Liver (tissue), 9 donors: ENCODE measurements around the gene CUX1. TPM values are rescaled to one million over a fixed set of nuclear protein-coding genes. Genes with fewer than 3 reads are reported as not detected.
A peak's percentile ranks its signal among the peaks of the same experiment; 100 is the strongest.

Experiments
- DNase-seq: peaks from one replicate; pipeline ENCODE4 v3.0.0-alpha.2; 2017; ENCODE audit warnings: low spot score
- H3K27ac ChIP-seq, 2 donors: one replicate each; pipeline ENCODE4 v1.7.0; 2013; ENCODE audit warnings: inconsistent platforms in 2 of 2, low read length in 2 of 2, control low read depth in 1 of 2, low read depth in 1 of 2, mild to moderate bottlenecking in 1 of 2
- H3K27me3 ChIP-seq, 4 donors: one replicate each; pipeline versions ENCODE4 v1.6.1 to v1.7.0; 2013; ENCODE audit warnings: low read length in 3 of 4, inconsistent platforms in 1 of 4, mild to moderate bottlenecking in 1 of 4, moderate library complexity in 1 of 4; ENCODE audit not compliant: control insufficient read depth in 4 of 4, insufficient read depth in 4 of 4
- H3K36me3 ChIP-seq, 4 donors: one replicate each; pipeline versions ENCODE4 v1.6.1 to v1.7.0; 2013; ENCODE audit warnings: low read length in 3 of 4, mild to moderate bottlenecking in 3 of 4, low read depth in 1 of 4, moderate library complexity in 1 of 4; ENCODE audit not compliant: control insufficient read depth in 4 of 4, insufficient read depth in 3 of 4
- H3K4me1 ChIP-seq, 4 donors: one replicate each; pipeline versions ENCODE4 v1.6.1 to v1.7.0; 2013; ENCODE audit warnings: low read length in 3 of 4, mild to moderate bottlenecking in 3 of 4, moderate library complexity in 1 of 4; ENCODE audit not compliant: control insufficient read depth in 4 of 4, insufficient read depth in 4 of 4
- H3K4me3 ChIP-seq, 3 donors: one replicate each; pipeline versions ENCODE4 v1.6.1 to v1.7.0; 2013; ENCODE audit warnings: low read length in 3 of 3, control low read depth in 1 of 3, low read depth in 1 of 3, mild to moderate bottlenecking in 1 of 3
- H3K9ac ChIP-seq, 2 donors: one replicate each; pipeline ENCODE4 v1.7.0; 2013; ENCODE audit warnings: low read length in 2 of 2, mild to moderate bottlenecking in 2 of 2, moderate library complexity in 2 of 2, control low read depth in 1 of 2, low read depth in 1 of 2
- H3K9me3 ChIP-seq, 4 donors: one replicate each; pipeline versions ENCODE4 v1.6.1 to v1.7.0; 2013; ENCODE audit warnings: low read length in 3 of 4; ENCODE audit not compliant: control insufficient read depth in 4 of 4
- CTCF ChIP-seq: fragments of 150-350 bp; IDR thresholded peaks from 2 replicates; pipeline ENCODE4 v1.5.1; 2017; ENCODE audit warnings: improper control_type of control experiment, low read depth, low read length; ENCODE audit not compliant: missing input control
- EGR1 ChIP-seq, 2 donors: IDR thresholded peaks; 2 replicates each; pipeline ENCODE4 v1.6.1; 2016 to 2018; ENCODE audit warnings: antibody characterized with exemption in 2 of 2, low read depth in 2 of 2
- FOXA1 ChIP-seq: IDR thresholded peaks from 2 replicates; pipeline ENCODE4 v1.6.1; 2016; ENCODE audit warnings: antibody characterized with exemption
- HNF4G ChIP-seq: IDR thresholded peaks from 2 replicates; pipeline ENCODE4 v1.6.1; 2016; ENCODE audit warnings: antibody characterized with exemption
- TAF1 ChIP-seq: conservative IDR thresholded peaks from 2 replicates; pipeline ENCODE4 v1.6.1; 2016; ENCODE audit warnings: antibody characterized with exemption, mild to moderate bottlenecking
- WGBS: extraction: QIAGEN DNeasy Blood & Tissue Kit; methylation state at CpG from one replicate; pipeline ENCODE4 v1.1.7; 2013; 5-methylcytosine and 5-hydroxymethylcytosine counted together
- polyA plus RNA-seq, 2 donors: library from polyadenylated mRNA; stranded (reverse) in 1 of 2; unstranded in 1 of 2; fragments of 200-250 nt in 1 of 2; fragments of >200 nt in 1 of 2; fragmentation: Nextera tagmentation in 1 of 2; extraction: Ambion mirVana in 1 of 2; gene quantifications; one replicate each; pipeline versions ENCODE4 v1.2.1 to v1.2.3, GENCODE V29; 2013 to 2015
- total RNA-seq, 2 donors: library from RNA; depleted of rRNA; stranded (reverse); fragments of >200 nt; gene quantifications; one replicate each; pipeline ENCODE4 v1.2.3, GENCODE V29; 2014
- TF ChIP-seq, protein P1 (sequence below): IDR thresholded peaks from 2 replicates; pipeline ENCODE4 v1.6.1; 2016; ENCODE audit warnings: antibody characterized with exemption, mild to moderate bottlenecking
- TF ChIP-seq, protein P2 (sequence below): IDR thresholded peaks from 2 replicates; pipeline ENCODE4 v1.6.1; 2016; ENCODE audit warnings: antibody characterized with exemption
- donor health status: healthy.
- donor health status: healthy.
- donor health status: healthy.
- donor health status: healthy.
- donor health status: healthy.

CUX1 gene
- total and polyA plus RNA-seq, 4 donors = 18.6 to 40.6 (median 21.4) TPM

GRCh38 chr7:102155821-102156441, 338.5 kb downstream of the CUX1 start (continued):
- TF ChIP-seq, protein P1, sequence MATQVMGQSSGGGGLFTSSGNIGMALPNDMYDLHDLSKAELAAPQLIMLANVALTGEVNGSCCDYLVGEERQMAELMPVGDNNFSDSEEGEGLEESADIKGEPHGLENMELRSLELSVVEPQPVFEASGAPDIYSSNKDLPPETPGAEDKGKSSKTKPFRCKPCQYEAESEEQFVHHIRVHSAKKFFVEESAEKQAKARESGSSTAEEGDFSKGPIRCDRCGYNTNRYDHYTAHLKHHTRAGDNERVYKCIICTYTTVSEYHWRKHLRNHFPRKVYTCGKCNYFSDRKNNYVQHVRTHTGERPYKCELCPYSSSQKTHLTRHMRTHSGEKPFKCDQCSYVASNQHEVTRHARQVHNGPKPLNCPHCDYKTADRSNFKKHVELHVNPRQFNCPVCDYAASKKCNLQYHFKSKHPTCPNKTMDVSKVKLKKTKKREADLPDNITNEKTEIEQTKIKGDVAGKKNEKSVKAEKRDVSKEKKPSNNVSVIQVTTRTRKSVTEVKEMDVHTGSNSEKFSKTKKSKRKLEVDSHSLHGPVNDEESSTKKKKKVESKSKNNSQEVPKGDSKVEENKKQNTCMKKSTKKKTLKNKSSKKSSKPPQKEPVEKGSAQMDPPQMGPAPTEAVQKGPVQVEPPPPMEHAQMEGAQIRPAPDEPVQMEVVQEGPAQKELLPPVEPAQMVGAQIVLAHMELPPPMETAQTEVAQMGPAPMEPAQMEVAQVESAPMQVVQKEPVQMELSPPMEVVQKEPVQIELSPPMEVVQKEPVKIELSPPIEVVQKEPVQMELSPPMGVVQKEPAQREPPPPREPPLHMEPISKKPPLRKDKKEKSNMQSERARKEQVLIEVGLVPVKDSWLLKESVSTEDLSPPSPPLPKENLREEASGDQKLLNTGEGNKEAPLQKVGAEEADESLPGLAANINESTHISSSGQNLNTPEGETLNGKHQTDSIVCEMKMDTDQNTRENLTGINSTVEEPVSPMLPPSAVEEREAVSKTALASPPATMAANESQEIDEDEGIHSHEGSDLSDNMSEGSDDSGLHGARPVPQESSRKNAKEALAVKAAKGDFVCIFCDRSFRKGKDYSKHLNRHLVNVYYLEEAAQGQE = peak; percentile 16

DNA sequence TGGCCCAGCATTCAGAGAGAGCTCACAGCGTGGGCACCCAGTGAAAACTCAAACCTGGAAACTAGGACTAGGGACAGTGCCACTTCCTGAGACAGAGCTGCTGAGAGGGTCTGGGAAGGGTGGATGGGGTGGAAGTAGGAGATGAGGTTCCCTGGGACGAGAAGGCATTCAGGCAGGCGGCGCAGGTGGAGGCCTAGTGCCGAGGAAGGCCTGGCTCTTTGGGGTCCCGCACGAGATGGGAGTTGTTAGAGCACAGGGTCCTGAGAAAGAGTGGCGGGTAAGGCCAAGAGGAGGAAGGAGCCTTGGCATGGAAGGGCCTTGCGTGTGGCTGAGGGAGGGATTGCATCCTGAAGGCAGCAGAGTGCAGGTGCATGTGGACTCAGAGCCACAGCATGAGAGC, 339.4 kb downstream of the CUX1 start:
- Histone ChIP-seq H3K4me3 (no peak overlapping the region), H3K36me3 (peaks cover 0 to 8% (median 3%) of the 10 kb centered on the region in 4 donors), H3K4me1 (peaks cover 0 to 20% (median 16%) of the 10 kb centered on the region in 4 donors), H3K27me3 (no peaks in the 10 kb centered on the region), H3K27ac (no peak overlapping the region), H3K9me3 (no peaks in the 10 kb centered on the region), H3K9ac (no peak overlapping the region)
- DNase-seq = no peak
- TF ChIP-seq TAF1 (no peak), EGR1 (IDR thresholded peaks at IDR 0.05; ENCODE audit: low read depth in 2 of 2) (no peak)
- 98% methylated on average over 9 of the region's 9 CpGs for WGBS

DNA sequence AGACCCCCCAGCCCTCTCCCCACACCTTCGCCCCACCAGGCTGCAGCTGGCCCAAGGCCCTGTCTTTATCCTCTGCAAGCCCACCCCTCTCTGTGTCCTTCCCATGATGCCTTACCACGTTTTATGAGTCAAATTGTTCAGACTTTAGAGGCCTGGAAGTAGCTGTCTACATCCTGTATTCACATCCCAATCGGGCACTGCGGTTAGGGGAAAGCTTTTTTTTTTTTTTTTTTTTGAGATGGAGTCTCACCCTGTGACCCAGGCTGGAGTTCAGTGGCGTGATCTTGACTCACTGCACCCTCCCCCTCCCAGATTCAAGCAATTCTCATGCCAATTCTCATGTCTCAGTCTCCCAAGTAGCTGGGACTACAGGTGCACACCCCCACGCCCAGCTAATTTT, 347.7 kb downstream of the CUX1 start:
- H3K9me3 ChIP-seq = no peaks in the 10 kb centered on the region
- no peak overlapping the region for H3K27ac ChIP-seq
- no peak overlapping the region for H3K4me3 ChIP-seq
- no peak for DNase-seq
- TF ChIP-seq, protein P2, sequence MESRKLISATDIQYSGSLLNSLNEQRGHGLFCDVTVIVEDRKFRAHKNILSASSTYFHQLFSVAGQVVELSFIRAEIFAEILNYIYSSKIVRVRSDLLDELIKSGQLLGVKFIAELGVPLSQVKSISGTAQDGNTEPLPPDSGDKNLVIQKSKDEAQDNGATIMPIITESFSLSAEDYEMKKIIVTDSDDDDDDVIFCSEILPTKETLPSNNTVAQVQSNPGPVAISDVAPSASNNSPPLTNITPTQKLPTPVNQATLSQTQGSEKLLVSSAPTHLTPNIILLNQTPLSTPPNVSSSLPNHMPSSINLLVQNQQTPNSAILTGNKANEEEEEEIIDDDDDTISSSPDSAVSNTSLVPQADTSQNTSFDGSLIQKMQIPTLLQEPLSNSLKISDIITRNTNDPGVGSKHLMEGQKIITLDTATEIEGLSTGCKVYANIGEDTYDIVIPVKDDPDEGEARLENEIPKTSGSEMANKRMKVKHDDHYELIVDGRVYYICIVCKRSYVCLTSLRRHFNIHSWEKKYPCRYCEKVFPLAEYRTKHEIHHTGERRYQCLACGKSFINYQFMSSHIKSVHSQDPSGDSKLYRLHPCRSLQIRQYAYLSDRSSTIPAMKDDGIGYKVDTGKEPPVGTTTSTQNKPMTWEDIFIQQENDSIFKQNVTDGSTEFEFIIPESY = no peak
- TF ChIP-seq FOXA1 = no peak
- no peak for TF ChIP-seq HNF4G
- TF ChIP-seq CTCF = no peak
- 88% methylated on average over 6 of the region's 6 CpGs for WGBS
- H3K36me3 ChIP-seq = peaks cover 0 to 3% (median 0%) of the 10 kb centered on the region in 4 donors
- no peak overlapping the region for H3K9ac ChIP-seq
- H3K4me1 ChIP-seq = peaks cover 0 to 12% (median 1%) of the 10 kb centered on the region in 4 donors
- H3K27me3 ChIP-seq = no peaks in the 10 kb centered on the region
